Inflammatory macrophage (primary cell): ENCODE measurements around the gene FXYD7.
"Not testable (repeated sequence)": the region's sequence is repeated elsewhere in the genome, so short reads cannot be mapped to it uniquely, and the experiment has no call there.

Experiments used
- DNase-seq, 2 donors: peaks; one replicate each; pipeline ENCODE4 v3.0.0-alpha.2; 2020 to 2022

FXYD7 gene

DNA sequence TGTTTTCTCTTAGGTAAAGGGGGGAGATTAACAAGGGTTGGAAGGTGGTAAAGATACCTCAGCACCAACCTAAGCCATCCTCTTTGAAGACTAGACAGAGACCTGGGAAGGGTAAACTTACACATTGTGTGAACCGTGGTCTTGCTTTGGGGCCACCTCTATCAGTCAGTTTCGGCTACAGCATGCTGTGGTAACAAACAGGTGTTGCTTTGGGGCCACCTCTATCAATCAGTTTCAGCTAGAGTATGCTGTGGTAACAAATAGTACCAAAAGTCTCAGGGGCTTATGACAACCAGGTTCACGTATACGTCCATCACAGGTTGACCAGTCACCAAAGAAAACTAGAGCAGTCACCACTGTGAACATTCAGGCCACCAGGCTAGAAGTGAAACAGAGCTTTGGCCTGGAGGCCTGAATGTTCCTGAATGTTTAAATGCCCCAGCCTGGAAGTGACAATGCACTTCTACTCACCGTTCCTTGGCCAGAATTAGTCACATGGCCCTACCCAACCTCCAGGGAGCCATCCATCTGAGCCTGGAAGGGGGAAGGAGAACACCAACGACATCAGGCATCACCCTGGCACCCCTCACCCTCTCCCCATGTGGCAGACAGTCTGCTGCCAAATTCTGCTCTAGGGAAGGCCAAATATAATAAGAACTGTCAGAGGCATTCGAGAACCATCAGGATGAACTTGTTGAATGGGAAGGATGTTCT is 3.8 kb downstream of the FXYD7 start:
- DNase-seq, result peak; percentile 40 to 46

DNA sequence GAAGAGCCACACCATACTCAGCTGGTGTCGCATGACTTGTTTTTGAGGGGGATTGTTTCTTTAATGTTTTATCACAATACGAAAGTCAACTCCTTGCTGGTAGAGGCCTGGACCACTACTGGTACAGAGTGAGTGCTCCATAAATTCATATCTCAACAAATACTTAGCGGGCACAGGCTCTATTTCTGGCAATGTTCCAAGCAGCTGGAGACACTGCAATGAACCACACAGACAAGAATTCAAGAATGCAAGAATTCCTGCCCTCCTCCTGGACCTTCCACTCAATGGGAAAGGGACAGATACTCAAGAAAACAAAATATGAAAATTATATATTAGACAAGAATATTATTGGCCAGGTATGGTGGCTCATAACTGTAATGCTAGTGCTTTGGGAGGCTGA is 6.4 kb downstream of the FXYD7 start:
- no peak for DNase-seq

DNA sequence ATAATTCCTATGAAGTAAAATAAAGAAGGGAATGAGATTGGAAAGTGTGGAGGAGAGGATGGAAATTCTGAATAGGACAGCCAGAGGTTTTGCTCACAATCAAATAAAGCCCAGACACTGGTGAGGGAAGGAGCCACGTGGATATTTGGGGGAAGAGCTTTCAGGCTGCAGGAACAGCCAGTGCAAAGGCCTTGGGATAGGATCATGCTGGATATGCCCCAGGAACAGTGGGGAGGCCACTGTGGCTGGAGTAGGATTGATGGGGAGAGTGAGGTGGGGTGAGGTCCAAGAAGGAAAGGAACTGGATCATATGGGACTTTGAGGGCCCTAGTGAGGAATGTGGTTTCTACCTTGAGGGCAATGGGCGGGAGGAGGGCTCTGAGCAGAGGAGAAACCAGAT is 7.4 kb downstream of the FXYD7 start:
- DNase-seq, result no peak

DNA sequence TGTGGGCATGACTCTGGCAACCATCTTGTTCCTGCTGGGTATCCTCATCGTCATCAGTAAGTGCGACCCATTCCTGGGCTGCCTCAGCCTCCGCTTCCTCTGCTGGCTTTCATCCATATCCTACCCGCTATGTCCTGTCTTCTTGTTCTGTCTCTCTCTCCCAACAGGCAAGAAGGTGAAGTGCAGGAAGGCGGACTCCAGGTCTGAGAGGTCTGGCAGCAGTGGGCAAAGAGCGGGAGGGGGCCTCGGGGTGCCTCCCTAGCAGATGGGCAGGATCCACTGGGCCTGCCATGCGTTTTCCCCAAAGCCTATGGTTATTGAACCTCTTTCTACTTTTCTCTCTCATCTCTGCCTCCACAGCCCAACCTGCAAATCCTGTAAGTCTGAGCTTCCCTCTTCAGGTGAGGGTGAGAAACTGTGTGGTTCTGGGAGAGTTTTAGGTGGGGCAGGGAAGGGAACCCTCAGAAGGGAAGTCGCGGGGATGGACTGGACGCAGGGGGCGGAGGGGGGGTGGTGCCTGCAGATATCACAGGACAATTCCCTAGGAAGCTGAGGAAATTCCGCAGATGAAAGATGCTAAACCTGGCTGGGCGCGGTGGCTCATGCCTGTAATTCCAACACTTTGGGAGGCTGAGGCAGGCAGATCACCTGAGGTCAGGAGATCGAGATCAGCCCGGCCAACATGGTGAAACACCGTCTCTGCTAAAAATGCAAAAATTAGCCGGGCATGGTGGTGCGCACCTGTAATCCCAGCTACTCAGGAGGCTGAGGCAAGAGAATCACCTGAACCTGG is 8.4 kb downstream of the FXYD7 start:
- DNase-seq, result no peak

DNA sequence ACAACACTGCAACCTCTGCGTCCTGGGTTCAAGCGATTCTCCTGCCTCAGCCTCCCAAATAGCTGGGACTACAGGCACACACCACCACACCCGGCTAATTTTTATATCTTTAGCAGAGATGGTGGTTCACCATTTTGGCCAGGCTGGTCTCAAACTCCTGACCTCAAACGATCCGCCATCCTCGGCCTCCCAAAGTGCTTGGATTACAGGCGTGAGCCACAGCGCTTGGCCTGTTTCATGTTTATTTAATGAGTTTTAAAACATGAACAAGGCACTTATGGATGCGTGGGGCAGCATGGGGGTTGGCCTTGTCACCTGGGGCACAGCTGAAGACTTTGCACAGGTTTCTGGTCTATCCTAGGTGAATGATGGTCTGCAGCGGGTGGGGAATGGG is 10.1 kb downstream of the FXYD7 start:
- DNase-seq, result not testable (repeated sequence)

DNA sequence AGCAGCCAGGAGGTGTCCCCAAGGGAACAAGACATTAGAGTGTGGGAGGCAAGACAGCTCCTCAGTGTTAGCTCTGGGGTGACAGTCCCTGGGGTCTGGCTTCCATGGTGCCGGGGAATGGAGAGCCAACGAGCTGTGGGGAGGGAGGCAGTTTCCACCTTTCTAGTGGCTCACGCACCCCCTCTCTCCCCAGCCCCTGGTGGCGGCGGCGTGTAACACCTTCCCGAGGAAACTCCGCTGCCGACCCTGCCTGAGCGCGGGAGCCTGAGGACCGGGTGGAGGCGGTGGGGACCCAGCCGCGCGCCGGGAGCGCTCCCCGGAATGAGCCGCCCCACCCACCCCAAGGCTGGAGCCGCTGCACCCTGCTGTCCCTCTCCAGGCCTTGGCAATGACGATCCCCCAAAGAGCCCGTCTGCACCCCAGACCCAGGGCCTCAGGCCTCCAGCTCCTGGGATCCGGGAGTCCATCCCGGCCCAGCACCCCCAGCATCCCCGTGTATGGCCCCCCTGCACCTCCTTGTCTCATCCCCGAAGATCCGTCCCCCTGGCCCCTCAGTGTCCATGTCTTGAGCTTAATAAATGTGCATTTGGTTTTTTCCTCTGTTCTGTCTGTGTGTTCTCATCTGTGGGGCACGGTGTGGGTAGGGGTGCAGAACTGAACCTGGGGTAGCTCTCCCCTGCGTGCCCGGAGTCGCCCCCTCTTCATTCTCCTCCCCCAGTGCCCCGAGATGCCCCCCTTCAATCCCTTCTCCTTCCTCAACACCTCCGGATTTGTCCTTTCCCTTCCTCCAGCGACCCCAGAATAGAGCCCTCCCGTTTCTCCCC is 10.9 kb downstream of the FXYD7 start:
- peak in 1 of 2 donors; percentile 35 for DNase-seq

DNA sequence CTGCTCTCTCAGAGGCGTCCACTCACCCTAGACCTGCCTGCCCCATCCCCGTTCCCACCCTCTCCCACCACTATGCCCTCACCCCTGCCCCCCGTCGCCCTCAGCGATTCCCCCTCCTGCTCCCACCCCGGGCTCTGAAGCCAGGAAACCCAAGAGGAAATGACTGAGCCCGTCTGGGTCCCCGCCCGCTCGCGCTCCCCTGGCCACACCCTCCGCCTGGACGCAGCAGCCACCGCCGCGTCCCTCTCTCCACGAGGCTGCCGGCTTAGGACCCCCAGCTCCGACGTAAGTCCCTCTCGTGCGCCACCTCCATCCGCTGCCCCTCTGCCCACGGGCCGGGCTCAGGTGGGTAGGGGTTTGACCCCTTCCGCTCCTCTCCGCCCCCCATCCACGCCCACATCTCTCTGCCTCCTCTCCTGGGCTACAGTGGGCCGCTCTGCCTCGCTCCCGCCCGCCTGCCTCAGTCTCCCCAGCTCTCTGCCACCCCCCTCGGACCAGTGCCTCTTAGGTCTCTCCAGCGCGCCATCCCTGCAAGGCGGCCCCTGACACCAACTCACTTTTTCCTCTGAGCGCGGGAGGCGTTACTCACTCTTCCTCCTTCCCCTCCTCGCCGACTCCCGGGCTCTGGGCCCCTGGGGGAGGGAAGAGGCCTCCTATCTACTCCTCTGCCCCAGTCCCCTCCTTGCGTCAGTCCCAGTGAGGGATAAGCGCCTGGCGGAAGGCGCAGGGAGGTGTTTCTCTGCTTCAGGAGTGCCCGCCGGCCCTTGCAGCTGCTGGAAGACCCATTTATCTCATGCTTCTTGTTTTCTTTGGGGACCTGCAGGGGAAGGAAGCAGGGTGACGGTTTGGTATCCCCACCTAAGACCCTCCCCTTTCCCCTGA is 11.7 kb downstream of the FXYD7 start, which contains the start of gene FXYD5:
Gene FXYD5, plus strand, starts transcription at position 211 of the 882 bp plus-strand sequence. CDS start 816 bp downstream, outside the sequence.
- DNase-seq, result peak; percentile 80 to 85

DNA sequence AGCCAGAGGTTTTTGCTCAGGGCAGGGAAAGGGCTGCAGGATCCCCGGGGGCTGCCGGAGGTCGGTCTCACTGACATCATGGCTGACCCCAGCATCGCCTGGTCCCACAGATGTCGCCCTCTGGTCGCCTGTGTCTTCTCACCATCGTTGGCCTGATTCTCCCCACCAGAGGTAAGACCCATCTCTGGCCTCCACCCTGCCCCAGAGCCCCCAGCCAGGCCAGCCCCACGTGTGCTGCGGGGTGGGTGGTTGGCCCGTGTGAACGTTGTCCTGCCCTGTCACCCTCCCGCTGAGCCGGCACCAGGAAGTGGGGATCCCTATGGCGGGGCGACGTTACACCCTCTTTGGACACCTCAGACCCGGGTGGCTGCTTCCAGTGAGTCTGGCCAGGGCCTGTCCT is 12.4 kb downstream of the FXYD7 start:
- DNase-seq, result peak; percentile 27 to 41

DNA sequence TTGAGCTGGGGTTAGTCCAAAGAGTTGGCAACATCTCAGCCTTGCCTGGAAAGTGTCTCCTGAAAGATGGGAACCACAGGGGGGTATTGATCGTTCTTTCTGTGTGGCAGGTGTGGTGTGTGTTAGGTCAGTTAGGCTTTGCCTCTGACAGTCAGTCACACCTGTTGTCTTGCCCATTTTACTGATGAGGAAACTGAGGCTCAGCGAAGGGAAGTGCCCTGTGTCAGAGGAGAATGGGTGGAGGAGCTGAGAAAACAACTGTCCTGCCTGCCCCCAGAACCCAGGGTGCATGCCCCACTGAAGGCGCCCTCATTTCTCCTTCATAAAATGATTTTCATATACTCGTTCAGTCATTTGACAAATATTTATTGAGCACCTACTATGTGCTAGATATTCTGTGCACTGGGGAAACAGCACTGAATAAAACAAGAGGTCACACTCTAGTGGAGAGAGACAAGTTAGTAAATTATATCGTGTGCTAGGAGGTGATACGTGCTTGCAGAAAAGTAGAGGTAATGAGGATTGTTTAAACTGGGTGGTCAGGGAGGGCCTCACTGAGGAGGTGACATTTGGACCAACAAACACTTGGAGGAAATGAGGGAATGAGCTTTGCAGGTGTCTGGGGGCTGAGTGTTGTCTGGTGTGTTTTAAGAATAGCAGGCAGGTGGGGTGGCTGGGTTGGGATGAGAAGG is 13.1 kb downstream of the FXYD7 start:
- DNase-seq, result no peak

DNA sequence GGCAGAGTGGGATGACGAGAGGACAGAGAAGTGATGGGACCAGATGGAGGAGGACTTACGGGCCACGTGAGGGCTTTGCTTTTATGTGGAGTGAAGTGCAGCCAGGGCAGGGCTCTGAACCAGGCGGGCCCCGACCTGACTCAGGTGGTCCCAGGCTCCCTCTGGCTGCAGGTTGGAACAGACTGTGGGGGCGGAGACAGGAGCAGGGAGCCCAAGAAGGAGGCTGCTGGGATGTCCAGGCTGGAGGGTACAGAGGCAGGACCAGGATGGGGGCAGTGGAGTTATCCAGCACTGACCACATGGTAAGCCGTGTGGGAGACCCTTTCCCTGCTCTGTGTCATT is 13.6 kb downstream of the FXYD7 start:
- DNase-seq, result no peak

GRCh38 chr19:35157431-35157830 is 14.4 kb downstream of the FXYD7 start:
- DNase-seq, result no peak

DNA sequence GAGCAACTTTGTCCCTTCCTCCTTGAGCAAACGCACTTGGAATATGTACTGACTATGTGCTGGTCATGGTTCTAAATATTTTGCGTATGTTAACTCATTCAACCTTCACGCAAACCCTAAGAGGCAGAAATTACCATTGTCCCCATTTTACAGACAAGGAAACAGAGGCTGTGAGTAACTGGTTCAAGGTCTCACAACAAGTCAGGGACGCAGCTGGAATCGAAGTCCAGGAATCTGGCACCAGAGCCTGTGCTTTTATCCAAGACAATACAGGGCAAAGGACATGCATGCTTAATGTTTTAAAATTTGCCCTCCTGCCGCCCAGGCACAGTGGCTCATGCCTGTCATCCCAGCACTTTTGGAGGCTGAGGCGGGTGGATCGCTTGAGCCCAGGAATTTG is 16.6 kb downstream of the FXYD7 start:
- DNase-seq, result no peak

DNA sequence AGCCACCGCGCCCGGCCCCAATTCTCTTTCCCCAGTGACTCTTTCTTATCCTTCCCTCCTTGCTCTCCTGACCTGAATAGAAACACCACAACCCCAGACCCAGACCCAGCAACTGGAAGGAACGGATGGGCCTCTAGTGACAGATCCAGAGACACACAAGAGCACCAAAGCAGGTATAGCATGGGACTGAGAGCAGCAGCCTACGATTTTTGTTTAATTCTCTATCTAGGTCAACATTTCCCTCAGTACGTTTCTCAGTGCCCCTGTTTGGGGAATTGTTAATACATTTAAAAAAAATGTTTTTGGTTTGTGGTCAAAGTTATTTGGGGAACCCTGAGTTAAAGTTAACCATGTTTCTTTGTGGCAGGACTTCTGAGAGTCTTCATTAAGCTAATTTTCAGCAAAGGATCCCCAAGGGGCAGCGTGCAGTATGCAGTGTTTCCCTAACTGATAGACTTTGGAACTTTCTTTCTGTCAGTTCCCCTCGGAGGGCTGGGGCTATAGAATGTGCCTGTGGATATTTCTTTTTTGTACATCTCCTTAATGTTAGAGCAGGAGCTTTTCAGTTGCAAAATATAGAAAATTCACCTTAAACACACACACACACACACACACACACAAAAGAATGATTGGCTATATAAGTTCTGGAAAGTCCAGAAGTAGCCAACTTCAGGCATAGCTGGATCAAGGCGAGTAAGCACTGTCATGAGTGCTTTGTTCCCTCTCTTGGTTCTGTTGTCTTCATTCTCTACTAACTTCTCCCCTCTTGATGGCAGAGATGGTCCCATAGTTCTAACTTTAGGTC is 17.8 kb downstream of the FXYD7 start:
- no peak for DNase-seq

DNA sequence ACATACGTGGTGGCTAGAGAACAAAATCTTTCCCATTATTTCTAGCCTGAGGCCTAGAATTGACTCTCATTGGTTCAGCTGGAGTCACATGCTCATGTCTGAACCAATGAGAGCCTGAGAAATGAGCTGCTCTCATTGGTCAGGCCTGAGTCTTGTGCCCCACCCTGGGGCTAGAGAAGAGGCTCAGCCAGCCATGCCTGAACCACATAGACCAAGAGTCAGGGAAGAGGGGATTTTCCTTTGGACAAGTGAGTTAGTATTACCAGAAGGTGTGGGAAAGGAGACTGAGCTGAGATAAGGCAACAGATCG is 18.3 kb downstream of the FXYD7 start:
- DNase-seq, result no peak

- DNase-seq, result no peak
Observed at GRCh38 chr19:35162471-35163326, 19.6 kb downstream of the FXYD7 start.

GRCh38 chr19:35164418-35164817 is 21.4 kb downstream of the FXYD7 start:
- no peak for DNase-seq

DNA sequence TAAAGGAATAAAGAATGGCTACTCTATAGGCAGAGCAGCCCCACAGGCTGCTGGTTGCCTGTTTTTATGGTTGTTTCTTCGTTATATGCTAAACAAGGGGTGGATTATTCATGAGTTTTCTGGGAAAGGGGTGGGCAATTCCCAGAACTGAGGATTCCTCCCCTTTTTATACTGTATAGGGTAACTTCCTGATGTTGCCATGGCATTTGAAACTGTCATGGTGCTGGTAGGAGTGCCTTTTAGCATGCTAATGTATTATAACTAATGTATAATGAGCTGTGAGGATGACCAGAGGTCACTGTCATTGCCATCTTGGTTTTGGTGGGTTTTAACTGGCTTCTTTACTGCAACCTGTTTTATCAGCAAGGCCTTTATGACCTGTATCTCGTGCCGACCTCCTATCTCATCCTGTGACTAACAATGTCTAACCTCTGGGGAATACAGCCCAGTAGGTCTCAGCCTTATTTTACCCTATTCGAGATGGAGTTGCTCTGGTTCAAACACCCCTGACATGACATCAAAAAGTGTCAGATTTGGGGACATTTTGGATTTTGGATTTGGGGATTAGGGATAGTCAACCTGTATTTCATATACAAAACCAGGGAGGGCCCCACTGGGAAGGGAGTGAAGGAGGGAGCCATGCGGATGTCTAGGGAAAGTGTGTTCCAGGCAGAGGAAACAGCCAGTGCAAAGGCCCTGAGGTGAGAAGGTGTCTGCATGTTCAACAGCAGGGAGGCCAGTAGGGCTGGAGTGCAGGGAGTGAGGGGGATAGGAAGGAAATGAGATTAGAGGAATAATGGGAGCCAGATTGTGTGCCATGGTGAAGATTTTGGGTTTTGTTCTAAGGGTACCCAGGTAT is 22.4 kb downstream of the FXYD7 start:
- DNase-seq, result no peak

- no peak for DNase-seq
Observed at GRCh38 chr19:35166100-35167063, 23.3 kb downstream of the FXYD7 start.
